ENCODE measurements around the gene ANKRD60.

ANKRD60 gene

DNA sequence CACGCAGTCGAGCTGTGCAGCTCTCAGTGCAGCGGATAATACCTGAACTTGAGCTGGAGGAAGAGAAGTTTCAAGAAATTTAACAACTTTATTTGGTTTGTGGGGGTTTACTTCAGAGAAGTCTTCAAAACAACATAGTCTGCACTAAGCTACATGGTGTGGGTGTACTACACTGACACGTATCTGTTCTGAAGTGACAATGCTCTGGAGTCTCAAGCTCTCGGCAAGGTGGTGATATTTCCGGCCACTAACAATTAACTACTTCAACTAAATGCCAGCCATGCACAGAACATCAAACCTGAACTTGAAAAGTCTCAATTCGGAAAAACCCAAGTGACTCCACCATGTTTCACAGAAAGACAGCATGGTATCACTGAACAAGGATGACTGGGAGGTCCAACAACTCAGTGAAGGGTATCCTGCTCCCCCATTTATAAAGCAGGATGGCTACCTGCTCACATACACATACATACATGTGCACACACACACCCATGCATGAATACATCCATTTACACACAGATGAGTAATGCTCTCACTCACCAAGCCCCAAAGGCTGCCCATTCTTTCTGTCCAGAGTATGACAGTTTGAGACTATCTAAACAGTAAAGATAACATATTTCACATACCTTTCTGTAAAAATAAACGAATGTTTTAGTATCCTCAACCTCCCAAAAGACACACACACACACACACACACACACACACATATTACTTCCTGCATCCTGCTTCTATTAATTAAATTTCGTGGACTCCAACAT lies 15.4 kb upstream of the ANKRD60 start:
- no peak for DNase-seq

DNA sequence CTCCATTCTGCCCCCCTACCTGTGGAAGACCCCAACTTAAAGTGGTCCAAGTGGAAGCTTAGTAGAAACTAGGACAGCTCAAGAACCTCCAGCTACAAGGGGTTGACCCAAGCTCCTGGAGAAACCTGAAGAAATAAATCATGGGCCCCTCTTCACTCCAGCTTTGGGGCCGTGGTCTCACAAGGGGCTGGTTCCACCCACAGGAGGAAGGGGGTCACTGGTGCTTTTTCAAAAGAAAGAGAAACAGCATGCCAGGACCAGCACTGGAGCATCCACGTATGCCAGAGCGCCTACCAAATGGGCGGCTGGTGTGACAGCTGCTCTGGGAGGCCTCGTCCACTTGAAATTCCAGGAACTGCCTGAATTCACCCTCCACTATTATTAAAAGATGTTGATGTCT lies 14.4 kb upstream of the ANKRD60 start:
- no peak for DNase-seq

DNA sequence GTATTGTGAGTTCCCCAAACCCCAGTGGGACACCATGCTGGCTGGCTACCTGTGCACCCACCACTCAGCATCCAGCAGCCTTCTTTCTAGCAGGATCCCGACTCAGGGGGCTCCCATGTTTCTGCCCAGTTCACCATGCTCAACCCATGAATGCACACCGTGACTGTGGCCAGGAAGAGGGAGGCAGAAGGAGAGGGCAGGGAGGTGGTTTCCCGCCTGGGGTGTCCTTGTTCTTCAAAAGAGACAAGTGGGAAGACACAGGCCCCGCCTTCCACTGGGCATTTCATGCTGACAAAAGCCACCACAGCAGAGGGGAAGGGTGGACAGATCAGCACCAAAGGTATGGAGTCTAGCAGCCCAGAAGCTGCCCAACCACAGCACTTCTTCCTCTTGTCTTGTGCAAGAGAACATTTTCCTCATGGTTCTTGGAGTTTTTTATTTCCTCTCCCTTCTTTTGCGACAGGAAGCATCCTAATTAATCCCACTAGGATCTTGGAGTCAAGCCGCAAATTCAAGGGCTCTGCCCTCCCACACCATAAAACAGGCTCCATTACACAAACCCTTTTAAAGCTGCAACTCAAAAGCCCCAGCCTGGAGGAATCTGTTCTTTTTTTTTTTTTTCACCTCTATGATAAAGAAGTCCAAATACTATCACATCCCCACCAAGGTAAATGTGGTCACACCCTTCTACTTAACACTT lies 13.5 kb upstream of the ANKRD60 start:
- DNase-seq: no peak

DNA sequence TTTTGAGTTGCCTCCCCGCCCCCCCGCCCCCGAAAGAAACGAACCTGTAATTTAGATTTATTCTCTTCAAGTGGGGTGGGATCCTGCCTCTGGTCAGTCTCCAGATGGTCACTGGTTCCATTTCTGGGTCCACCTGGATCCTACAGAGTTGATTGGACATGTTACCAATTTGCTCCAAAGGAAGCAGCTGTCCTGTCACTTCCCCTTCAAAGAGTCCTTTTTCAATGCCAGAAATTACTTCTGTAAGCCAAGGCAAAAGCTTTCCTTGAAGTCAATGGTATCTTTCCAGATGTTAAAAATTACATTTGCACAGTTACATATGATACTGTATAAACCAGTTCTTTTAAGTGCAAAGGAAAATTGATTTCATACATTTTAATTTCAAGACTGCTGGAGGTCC lies 12.0 kb upstream of the ANKRD60 start:
- no peak for DNase-seq

DNA sequence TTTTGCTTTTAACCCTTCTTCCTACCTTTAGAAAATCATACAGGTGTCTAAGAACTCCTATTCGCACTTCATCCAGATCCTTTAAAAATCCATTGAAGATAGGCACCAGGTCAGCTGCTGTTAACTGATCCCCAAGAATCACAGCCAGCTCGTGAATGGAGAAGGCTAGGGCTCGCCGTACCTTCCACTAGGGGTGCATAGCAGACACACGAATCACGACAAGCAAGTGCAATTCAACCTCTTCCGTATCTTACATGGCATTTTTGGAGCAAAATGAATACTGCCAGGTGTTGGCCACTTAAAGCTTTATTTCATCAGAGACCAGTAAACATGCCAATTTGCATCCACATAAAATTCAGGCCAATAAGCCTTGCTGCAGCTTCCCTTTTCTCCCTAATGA lies 10.8 kb upstream of the ANKRD60 start:
- no peak for DNase-seq

DNA sequence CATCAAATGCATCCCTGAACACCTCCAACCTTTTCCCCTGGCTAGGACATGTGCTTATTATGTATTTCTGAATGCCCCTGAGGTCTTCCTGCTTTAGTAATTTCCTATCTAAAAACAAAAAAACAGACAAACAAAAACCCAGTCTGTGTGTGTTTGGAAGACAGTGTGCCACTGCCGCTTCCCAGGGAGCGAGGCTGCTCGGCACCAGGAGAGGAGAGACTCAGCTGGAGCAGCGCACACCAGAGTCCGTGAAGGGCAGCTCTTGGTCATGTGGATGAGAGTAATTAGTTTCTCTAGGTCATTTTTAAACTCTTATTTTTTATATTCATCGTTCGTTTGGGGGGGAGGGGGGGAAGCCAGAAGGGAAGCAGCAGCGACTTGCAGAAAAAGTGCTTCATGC lies 10.0 kb upstream of the ANKRD60 start:
- no peak for DNase-seq

DNA sequence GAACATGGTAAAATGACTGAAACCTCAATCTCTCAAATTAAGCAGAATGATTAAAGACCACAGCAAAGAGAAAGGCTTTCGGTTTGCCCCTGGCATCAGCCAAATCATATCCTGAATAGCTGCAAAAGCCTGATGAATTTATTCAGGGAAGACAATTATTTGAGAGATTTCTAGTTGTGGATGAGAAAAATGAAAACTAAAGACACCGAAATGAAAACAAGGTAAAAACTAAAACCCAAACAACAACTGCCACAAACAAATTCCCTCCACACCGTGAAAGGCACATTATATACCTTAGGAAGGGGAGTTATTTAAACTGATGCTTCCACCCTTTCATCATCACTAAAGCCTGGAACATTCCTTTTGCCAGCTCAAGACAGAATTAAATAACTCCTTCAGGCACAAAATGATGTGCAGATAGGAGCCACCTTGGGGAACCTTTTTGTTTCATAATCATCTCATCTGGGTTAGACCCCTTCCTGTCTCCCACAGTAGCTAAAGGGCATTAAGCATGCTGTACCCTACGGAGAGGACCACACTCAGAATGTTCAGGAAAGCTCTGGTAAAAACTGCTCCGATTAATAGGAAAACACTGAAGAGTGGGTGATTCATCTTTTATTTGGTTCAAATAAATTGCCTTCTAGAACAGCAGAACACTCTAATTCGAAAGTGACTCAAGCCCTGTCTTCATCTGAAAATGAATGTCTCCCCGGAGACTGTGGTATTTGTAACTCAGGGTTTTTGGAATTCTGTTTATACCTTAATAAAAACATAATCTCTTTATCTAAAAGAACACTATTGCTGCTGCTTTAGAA lies 9.1 kb upstream of the ANKRD60 start:
- DNase-seq: no peak

DNA sequence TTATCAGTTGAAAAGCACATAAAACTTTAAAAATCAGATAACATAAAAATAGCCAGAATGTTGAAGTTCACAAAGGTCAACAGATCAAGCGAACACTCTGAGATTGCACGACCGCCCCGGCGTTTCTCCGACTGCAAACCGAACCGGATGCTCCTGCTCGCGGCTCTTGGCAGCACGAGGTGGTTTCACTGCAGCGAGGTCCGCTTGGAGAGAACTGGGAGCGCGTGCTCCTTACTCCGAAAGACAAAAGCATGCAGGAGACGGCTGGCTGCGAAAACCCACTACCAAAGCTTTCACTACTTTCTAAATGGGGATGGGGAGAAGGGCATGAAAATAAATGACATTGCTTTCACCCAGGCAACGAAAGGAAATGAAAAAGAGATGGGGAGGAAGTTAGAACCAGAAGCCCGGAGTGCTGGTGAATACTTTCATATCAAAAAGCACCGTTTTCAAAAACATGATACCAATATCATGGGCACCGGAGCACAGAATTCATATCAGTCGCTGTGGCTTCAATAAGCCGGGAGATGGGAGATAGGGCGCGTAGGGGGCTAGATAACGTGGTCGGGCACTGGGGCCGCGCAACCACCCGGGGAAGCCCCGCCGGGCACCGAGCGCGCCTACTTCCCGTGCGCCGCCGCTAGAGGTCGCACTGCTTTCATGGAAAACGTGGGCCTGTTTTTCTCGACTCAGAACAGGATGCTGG lies 8.3 kb upstream of the ANKRD60 start:
- DNase-seq: peak; percentile 47

DNA sequence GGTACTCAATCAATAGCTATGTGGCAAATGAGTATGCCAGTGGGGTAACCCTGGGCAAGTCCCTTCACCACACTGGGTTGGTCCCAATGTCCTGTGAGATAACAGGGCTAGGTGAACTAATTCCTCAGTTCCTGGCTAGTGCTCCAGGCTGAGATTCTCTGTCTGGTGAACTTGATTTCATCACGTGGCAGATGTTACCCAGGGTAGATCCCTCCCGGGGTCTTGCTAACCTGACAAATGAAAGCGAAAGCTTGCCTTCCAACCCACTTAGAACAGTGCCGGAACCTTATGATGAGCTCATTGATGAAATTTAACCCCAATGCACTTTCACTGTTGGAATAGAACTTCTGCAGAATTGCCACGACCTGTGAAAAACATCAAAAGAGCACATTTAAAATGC lies 6.6 kb upstream of the ANKRD60 start:
- DNase-seq: no peak

DNA sequence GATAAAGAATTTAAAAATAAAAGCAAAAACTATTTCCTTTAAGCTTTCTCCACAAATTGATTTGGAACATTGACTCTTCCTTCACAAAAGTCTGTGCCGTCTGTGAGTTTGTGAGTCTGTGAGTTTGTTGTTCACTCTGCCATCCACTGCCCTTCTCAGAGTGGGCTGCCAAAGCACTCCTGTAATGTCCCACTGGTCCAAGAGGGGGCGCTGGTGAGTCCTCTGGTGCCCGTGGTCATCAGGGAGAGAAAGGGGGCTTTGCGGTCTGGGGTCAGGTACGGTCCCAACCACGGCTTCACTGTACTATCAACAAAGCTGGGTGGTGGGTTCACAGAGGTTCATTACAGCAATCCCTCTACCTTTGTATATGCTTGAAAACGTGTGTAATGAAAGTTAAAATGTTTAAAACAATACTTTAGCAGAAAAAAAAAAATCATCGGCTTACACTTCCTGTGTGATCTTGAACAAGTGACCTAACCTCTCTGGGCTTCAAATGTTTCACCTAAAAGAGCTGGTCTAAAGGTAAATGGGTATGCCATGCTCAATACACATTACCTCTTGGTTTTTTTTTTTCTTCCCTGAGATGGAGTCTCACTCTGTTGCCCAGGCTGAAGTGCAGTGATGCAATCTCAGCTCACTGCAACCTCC lies 5.6 kb upstream of the ANKRD60 start:
- DNase-seq: peak; percentile 21

DNA sequence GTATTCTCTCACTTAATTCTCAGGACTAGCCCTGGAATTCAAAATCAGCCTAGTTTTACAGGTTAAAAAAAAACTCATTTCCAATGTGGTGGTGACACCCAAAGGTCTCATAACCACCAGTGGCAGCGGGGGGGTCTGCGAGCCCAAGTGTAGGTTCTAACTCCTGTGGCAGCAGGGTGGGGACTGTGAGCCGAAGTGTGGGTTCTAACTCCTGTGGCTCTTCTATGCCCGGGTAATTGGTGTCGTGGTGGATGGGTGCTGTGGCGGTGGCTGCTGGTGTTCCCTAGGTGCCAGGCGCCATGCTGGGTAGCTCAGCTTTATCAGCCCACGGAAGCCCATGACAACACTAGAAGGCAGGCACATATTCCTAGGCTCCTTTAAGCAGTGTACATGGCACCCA lies 4.9 kb upstream of the ANKRD60 start:
- no peak for DNase-seq

DNA sequence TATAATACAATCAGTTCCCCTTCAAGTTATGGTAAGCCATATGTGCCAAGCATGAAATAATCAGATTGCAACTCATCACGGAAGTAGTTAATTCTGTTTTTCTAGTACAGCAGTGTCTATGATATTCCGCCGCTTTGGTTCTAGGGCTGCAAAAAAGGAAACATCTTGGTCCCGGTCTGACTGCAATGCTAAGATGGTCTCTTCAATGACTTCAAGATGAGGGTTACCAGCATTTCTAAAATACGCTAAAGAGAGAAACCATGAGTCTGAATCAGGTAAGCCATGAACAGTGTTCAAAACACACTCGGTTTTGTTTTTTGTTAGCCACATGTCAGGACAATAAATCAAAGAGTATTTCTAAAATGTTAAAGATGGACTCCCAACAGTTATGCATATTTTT lies 3.2 kb upstream of the ANKRD60 start:
- DNase-seq: no peak

DNA sequence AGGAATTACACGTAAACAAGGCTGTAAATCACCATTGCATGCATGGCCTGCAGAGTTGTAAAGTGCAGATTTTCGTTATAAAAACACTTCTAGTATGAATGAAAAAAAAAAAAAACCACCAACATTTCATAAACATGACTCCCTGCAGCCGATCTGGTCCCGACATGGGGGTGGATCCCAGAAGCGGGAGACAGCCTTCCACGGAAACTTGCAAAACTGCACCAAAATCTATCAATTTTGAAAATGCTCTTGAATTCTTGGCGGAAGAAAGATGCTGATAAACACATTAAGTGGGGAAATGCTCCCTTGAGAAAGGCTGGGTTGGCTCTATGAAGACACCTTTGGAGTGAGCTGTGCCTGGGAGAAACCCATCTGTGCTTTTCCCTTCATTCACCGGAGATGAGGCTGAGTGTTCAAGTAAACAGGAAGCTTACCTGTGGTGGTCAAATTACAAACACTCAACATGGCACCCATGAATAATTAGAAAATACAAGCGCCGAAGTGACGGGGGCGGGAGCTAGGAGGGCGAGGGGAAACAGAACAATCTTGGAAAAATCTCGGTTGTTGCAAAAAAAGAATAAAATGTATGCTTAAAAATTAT lies 845 bp upstream of the ANKRD60 start:
- no peak for DNase-seq

DNA sequence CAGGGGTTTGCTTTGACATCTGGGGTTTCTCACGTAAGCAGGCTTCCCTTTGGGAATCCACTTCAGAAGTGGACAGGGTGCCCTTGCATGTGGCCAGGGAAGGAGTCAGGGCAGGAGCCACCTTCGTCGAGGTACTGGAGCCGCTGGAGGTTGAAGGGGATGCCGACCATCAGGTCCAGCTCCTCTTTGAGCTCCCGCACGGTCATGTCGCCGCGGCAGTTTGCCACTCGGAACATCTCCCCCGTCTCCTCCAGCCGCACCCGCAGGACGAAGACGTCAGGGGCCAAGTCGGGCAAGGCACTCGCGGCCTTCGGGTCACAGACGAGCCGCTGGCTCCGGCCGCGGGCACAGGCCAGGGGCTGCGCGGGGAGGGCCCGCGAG lies 360 bp downstream of the ANKRD60 start:
- DNase-seq: no peak

DNA sequence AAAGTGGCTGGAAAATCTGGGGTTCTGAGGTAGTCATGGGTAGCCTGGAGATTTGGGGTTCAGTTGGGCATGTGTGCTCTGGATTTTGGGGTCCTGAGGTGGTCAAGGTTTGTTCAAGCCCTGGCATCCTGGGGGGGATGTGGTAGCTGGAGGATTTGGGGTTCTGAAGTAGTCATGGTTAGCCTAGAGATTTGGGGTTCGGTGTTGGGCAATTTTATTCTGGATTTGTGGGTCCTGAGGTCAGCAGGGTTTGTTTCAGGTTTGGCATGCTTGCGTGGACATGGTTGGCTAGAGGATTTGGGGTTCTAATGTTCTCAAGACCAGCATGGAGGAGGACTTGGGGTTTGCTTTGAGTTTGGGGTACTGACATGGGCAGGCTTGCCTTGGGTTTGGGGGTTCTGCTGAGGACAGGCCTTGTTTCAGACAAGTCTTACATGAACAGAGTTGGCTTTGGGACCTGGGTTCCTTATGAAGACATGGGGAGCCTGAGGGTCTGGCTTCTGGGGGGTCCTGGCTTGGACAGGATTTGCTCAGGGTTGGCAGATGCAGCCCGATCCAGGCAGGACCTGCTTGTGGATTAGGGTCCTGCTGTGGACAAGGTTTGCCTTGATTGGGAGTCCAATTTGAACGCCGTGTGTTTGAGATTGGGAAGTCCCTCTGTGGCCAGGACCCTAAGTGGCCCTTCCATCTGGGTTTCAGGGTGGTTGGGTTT lies 906 bp downstream of the ANKRD60 start:
- DNase-seq: no peak

DNA sequence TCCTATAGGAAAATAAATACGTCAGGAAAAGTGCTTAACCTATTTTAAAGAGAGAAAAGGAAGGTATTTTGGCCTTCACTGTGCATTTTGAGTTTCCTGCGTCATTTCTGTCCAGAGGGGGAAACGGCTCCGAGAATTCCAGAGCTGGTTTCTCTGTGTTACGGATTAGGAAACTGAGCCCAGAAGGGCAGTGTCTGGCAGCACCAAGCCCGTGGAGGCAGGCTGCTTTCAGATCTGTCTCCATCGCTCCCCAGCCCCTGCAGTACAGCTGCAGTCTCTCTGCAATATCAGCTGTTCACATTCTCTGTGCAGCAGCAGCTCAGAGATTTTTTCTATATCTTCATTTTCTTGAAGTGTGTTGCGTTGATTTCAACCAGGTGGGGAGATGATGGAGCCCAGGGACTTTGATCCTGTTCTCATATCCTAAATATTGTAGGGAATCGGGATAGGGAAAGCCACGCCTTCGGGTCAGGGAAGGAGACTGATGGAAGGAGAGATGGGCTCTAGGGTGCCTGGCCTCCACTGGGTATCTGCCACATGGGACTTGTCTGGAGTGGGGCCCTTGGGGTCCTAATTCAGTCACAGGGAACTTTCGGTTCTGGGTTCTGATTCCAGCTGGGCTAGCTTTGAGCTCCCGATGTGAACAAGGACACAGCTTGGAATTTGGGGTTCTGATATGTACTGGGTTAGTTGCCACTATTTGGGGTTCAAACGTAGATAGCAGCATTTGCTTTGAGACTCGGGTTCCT lies 2.8 kb downstream of the ANKRD60 start:
- no peak for DNase-seq

DNA sequence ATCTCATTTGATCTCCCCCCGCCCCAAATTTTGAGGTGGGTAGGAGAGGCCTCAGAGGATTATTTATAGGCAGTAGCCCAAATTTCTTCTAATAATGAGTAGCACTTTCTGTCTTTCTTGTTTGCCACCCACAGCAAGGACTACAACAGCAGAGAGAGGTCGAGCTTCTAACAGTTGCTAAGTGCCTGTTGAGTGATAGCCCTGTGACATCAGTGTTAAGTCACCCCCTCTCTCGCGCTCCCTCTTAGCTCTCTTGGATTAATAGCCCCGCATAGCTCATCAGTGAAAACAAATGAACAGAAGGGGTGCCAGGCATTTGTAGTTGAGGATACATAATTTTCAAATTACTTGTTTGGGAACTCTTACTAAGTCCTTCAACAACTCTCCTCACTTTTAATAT lies 3.5 kb downstream of the ANKRD60 start:
- DNase-seq: no peak

DNA sequence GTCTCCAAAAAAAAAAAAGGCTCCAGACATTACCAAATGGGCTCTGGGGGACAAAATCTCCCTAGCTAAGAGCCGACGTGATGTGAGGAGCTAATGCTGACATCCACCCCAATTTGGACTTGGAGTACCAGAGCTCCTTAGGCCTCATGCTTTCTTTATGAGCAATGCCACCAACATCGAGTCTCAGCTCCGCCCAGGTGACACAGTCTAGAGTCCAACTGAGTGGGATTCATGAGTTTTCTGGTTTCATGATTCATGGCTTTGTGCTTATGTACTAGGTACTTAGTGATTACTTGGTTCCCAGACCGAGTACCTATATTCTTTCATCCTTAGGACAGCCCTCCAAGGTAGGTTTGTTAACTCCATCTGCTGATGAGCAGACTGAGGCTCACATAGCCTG lies 4.4 kb downstream of the ANKRD60 start:
- DNase-seq: no peak

DNA sequence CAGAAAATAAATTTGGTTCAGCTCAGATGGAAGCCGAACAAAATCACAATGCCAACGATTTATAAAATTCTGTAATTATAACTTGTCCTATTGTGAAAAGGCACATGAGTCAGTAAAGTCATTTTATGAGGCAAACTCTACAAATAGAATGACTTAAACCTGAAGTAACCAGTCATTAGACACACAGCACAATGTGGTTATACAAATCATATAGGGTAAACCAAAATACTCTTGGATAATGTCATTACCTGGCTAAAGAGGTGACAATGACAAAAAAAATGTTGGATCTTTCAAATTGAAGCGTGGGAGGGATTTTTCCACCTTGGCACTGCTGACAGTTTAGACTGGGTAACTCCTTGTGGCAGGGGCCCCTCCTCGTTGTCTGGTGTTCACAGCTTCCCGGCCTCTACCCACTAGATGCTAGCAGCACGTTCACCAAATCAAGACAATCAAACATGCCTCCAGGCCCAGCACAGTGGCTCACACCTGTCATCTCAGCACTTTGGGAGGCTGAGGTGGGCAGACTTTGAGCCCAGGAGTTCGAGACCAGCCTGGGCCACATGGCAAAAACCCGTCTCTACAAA lies 5.0 kb downstream of the ANKRD60 start:
- no peak for DNase-seq

DNA sequence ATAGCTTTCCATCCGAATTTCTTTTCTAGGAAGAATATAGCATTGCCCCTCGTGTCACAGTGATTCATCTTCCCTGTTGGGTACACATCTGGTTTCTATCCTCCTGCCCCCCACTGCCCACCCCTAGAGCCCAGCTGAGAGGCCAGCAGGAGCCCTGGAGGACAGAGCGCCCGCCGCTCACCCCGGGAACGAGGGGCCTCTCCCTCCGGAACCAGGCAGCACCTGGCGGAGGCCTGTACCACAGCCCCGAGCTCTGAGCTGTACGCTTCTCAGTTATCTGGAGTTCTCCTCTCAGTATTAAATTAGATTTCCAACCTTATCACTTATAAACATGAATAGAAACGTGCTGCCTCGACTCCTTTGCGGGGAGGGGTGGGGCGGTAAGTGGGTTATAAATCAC lies 6.0 kb downstream of the ANKRD60 start:
- DNase-seq: no peak

DNA sequence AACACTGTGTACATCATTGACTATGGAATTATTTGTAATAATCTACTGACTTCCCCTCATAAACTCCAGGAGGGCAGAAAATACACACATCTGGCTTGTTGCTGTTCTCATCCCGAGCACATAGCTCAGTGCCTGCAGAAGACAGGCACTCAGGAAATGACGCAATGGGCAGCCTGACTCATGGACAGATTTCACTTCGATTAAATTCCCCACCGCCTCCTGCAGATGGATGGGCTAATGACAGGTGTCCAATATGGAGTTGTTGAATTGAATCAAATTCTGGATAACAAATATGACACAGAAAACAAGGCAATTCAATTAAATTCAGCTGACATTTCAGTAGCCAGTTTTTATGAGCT lies 9.1 kb downstream of the ANKRD60 start:
- peak; percentile 27 for DNase-seq

Measured in inflammatory macrophage treated with lipopolysaccharide for 4 hours (primary cell).